DMS153 treated with DMSO at 0.1 percent for 48 hours (cell line): ENCODE results near the gene TDRD7.
"Not testable (repeated sequence)": the region's sequence is repeated elsewhere in the genome, so short reads cannot be mapped to it uniquely, and the experiment has no call there.

Source experiments
- DNase-seq: peaks from one replicate; lab custom pipeline; 2025; ENCODE audit not compliant: unreplicated experiment; lab: John Stamatoyannopoulos, UW

Gene TDRD7

DNA sequence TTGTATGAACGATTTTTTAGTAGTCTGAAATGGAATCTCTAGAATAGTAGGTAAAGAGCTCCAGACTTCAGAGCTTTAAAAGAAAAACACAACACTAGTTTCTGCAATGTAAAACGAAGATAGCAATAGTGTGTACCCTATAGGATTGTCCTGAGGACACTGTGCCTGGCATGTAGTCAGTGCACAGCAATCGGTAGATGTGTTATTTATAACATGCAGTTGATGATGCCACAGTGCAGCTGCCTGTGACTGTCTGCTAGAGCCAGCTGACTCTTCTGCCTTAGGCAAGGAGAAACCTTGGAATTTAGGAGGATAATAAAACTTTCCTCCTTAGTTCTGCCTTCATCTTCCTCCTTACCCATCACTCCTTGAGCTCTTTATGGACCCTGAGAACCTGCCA is 61.8 kb downstream of the TDRD7 start:
- no peak for DNase-seq

DNA sequence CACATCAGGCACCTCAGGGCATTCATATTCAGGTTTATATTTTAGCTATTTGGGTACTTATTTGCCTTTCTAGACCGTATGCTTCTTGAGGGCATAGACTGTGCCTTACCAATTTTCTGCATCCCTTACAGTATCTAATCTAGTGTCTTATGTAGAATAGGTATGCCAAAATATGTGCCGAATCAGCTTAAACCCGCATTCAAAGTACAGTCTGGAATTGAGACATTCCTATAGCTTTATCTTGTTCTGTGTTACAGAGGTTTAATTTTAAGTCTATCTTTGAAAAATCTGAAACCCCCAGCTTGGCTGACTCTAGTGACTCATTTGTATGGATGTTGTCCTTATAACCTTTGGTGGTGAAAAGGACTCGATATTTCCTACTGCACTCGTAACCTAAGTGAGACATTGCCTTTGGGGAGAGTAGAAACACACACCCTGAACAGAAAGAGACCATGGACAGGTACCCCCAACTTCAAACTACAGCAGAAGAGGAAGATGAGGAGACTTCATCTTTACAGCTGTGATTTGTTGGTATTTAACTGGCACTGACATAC is 62.6 kb downstream of the TDRD7 start:
- no peak for DNase-seq

DNA sequence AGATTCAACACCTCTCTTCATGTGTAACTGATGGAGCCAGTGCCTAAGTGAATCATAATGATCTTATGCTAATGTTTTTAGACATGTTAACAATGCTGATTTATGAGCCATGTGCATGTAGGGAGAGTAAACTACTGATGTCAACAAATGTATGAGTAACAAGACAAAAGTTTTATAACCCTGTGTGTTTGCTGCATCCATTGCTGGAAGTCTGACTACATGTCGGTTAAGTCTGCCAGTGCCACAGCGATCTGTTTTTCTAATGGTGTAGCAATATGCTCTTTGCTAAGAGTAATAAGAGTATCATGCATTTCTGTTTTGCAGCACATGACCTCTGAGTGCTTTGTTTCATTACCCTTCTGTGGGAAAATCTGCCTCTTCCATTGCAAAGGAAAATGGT is 63.2 kb downstream of the TDRD7 start:
- no peak for DNase-seq

DNA sequence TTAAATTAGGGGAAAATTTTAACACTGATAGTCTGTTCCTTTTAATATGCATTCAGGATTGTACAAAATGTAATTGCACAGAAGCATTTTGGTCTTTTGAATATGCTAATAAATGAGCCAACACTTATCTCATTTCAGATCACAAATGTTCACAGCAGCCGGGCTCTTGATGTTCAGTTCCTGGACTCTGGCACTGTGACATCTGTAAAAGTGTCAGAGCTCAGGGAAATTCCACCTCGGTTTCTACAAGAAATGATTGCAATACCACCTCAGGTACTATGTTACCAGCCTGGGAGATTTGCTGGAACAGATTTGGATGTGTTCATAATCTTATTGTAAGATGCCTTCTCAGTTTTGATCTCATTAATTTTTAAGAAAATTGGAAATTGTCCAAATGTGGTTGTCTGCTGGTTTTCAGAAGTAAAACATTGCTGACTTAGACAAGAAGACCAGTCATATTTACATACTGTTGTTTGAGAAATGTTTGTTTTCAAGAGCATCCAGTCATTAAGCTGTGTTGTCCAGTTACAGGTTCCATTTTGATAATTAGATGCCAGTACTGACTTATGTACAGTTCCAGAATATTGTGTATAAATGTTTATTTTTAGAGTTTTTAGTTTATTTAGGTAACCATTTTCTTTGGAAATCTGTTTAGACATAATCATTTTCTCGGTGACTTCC is 66.5 kb downstream of the TDRD7 start:
- no peak for DNase-seq

DNA sequence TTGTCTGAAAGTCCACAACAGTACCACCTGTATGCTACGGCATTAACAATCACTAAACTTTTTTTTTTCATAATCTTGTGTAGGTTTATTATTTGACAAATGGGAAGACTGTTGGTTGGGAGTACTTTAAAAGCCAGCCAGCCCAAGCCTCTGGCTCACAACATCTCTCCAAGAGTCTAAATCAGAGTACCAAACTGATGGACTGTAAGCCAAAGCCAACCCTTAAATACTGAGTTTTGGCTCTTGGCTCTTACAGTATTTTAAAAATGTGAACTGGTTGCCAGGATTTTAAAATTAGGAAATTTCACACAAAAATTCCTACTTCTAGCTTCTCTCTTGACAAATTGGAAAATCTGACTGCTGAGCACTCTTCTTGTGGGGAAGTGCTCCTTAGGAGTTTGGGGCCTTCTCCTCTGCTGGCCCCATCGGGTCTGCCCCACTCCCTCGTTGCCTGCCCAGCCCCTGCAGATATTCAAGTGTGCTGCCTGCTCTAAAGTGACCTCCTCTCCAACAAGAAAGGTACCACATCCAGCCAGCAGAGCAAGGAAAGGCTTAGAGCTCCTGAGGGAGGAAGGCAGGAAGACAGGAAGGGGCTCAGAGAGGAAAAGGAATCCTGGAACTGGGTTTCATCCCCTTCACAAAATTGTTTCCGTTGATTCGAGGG is 67.7 kb downstream of the TDRD7 start:
- DNase-seq = no peak

DNA sequence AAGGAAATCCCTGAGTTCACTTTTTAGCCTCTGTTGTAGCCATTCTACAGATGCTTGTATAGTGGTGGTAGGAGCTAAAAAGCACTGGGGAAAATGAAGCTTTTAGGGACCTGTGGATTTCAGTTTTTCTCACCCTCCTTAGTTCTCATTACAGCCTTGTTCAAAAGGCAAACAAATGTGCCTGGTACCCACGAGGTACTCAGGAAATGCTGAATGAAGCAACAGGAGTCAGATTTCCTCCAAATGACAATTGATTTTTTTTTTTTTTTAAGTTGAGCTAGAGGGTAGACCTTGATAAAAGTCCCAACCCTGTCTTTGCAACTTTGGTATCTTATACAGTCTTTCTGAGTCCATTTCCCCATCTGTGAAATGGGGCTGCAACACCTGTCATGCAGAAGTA is 68.3 kb downstream of the TDRD7 start:
- DNase-seq = no peak

DNA sequence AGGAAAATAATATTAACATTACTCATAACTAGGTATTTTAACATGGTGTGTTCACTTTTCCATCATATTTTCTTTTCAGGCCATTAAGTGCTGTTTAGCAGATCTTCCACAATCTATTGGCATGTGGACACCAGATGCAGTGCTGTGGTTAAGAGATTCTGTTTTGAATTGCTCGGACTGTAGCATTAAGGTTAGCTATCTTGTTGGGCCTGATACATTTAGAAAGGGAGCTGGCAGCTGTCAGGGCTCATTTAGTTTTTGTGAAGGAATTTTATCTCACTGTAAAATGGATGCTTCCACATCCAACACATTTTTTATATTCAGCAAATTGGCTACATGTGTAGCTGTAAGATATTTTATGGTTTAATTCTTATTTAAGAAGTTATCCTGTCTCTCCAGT is 68.9 kb downstream of the TDRD7 start:
- DNase-seq = no peak

DNA sequence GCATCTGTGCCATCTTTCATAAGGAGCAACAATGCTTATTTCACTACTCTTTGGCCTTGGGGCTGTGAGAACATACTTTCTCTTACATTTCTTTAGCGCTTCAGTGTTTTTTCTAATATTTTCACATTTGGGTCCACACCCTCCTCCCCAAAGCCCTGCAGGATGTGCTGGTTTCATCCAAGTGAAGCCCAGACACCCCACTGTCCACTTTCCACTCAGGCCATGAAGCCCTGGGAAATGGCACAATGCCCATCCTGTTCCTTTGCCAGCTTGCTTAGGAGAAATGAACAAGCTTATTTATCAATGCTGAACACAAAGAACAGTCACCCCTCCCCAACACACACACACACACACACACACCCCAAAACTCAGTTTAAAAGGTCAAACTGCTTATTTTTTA is 72.2 kb downstream of the TDRD7 start:
- DNase-seq = no peak

DNA sequence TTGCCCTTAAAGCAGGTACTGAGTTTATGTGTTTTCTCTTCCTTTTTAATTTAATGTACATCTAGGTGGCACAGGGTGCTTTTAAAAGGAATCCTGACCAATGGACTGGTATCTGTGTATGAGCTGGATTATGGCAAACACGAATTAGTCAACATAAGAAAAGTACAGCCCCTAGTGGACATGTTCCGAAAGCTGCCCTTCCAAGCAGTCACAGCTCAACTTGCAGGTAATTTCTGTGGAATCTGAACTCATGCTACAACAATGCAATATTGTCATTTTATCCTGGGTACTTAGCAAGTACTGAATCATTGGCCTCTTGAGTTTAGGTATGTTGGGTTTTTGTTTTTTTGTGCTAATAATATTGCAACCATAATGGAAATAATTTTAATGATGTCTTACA is 75.2 kb downstream of the TDRD7 start:
- DNase-seq = no peak

DNA sequence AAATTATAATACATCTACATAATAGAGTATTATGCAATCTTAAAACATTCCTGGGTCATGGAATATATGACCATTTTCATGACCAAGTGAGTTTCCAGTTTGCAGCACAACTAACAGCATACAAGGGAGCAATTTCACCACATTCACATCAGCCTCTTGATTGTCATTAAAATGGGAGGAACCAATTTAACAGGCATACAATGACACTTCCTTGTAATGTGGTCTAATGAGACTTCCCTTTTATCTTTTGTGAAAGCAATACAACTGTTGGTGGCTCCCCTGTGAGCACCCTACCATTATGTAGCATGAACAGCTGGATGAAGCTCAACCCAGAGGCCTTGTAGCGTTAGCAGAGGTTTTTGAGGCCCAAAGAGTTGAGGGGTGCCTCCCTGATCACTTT is 76.0 kb downstream of the TDRD7 start:
- no peak for DNase-seq

DNA sequence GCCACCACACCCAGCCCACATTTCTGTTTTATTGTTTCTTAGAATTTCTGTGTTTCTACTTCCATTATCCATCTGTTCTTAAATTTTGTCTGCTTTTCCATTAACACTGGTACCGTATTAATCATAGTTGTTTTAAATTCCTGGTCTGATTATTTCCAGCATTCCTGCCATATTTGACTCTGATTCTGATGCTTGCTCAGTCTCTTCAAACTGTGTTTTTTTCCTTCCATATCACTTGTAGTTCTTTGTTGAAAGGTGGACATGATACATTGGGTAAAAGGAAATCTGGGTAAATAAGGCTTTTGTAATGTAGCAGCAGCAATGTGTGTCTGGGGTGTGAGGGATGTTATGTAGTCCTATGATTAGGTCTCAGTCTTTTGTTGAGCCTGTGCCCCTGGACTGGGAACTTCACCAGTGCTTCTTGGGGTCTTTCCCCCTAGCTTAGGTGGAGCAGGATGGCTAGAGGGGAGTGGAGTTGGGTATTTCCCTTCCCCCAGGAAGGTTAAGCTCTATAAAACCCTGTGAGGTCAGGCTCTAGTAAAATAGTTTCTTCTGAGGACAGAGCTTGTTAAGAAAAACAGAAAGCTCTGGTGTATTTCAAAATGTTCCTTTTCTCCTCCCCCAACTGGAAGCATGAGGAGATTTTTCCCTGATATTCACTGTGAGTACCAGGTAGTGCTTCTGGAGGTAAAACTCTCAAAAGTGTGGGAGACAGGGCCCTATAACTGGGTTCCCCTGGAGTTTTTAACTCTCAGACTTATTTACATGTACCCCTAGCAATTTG is 79.5 kb downstream of the TDRD7 start:
- DNase-seq = no peak

DNA sequence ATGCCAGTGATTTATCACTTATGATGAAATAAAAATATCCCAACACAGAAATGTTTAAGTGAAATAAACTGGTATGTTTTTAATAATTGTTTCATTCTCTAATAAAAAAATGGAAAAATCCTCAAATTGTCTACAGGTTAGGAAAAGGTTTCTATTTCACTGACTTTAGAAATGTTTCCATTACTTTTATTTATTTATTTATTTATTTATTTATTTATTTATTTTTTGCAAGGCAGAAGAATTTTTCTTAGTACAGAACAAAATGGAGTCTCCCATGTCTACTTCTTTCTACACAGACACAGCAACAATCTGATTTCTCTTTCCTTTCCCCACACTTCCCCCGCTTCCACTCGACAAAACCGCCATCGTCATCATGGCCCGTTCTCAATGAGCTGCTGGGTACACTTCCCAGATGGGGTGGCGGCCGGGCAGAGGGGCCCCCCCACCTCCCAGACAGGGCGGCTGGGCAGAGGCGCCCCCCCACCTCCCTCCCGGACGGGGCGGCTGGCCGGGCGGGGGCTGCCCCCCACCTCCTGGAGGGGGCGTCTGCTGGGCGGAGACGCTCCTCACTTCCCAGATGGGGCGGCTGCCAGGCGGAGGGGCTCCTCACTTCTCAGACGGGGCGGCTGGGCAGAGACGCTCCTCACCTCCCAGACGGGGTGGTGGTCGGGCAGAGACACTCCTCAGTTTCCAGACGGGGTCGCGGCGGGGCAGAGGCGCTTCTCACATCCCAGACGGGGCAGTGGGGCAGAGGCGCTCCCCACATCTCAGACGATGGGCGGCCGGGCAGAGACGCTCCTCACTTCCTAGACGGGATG is 85.9 kb downstream of the TDRD7 start:
- DNase-seq = not testable (repeated sequence)

DNA sequence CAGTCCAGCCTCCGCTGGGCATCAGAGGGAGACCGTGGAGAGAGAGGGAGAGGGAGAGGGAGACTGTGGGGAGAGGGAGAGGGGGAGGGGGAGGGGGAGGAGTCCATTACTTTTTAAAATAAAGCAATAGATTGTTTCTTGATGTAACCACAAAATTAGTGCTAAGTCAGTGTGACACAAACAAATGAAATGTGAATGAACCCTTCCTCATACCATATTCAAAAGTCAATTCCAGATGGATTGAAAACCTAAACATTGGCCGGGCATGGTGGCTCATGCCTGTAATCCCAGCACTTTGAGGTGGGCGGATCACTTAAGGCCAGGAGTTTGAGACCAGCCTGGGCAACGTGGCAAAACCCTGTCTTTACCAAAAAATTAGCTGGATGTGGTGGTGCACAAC is 87.0 kb downstream of the TDRD7 start:
- DNase-seq = not testable (repeated sequence)

DNA sequence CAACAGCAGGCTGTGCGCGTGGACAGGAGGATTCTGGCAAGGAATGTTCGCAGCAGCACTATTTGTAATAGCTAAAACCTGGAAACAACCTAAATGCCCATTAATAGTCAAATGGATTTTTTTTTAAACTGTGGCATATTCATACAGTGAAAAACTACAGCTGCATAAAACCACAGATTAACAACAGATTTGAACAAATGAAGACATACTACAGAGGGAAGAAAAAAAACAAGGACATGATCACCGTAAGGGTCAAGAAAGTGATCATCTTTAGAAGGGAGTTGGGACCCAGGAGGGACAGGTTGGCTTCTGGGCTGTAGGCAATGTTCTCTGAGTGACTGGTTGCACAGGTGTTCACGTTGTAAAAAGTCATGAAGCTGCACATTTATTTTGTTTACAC is 88.4 kb downstream of the TDRD7 start:
- no peak for DNase-seq

DNA sequence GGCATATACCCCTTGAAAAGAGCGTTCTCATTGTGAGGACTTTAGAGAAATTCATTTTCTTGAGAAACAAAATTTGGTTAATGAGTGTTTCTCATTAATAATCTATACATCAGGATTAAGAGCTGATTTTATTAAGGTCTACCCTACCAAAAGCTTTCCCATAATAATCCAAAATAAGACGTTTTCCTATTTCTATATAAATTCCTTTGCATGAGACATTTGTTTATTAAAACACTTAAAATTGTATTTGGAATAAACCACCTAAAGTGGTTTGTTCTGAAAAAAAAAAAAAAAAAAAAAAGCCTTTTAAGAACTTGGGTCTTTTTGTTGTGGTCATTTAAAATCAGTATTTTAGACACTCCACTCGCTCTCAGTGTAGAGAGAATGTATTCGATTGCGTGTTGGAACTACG is 88.9 kb downstream of the TDRD7 start:
- DNase-seq = no peak

DNA sequence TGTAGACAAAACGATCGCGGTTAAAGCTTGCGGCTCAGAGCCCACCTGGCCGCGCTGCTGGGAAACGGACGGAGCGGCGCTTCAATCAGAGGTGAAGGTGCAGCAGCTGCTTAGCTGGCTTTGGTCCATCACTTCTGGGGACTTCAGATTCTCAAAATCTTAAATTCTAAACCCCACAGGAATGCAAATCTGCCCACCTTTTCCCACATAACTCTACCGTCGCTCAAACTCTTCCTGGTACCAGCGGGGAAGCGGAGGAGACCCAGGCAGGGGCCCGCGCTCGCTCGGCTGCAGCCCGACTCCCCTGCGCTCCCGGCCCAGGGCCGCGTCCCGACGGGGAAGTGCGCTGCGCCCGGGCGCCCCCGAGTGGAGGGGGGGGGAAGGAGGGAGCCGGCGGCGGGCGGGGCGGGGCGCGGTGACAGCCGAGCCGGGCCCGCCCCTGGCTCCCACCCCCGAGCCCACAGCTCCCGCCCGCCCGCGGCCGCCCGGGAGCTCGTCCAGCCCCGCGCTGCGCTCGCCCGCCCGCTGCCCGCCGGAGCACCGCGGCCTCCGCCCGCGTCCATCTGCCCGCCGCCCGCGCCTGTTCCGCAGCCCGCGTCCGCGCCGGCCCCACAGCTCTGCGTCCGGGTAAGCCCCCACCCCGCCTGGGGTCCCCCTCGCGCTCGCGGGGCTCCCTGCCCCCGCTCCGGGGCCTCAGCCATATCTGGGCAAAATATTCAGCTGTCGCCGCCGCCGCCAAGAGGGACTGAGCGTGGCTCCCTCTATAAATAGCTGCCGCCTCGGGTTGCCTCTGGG is 89.5 kb downstream of the TDRD7 start, which contains the start of gene TMOD1:
Gene TMOD1 (plus strand): TSS at position 490 of the 795 bp plus-strand sequence. CDS start 22,523 bp downstream, outside the sequence.
- peak; percentile 27 for DNase-seq

DNA sequence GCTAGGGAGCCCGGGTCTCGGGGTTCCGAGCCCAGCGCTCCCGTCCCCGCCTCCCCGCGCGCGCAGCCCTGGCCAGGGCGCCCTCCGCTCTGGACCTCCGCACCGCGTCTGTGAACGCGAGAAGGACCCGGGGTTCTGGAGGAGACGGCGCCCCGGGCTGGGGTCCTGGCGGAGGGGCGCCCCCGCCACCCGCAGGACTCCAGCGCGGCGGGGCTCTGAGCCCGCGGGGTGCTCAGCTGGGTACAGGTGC is 90.0 kb downstream of the TDRD7 start:
- no peak for DNase-seq

DNA sequence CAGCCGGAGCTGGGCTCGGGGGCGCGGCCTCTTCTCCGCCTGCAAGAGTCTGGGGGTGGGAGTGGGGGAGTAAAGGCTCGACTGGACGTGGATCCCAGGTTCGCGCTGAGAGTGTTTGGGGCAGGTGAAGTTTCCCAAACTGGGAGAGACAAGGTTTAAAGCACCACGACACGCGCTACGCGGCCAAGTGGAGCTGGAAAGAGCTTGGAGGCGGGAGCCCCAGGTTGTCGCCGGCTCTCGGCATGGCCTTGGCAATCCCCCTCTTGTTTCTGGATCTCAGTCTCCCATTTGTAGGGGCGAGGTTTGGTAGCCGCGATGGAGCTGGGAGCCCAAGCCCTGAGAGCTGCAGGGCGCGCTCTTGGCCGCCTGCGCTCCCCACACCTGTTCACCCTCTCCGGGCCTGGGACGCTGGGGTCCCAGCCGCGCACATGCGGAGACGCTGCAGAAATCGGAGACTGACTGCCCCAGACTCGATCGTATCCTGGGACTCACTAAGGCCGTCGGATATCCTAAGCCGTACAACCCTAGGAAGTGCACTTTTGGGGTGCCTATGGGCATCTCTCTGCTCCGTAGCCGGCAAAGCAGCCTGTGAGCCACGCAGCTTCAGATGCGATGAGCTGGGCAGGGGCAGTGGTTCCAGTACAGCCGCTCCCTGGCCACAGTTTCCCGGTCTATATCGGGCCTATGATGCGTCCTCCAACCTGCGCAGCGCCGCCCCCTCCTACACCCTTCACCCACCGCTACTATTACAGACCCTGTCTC is 90.5 kb downstream of the TDRD7 start:
- no peak for DNase-seq

DNA sequence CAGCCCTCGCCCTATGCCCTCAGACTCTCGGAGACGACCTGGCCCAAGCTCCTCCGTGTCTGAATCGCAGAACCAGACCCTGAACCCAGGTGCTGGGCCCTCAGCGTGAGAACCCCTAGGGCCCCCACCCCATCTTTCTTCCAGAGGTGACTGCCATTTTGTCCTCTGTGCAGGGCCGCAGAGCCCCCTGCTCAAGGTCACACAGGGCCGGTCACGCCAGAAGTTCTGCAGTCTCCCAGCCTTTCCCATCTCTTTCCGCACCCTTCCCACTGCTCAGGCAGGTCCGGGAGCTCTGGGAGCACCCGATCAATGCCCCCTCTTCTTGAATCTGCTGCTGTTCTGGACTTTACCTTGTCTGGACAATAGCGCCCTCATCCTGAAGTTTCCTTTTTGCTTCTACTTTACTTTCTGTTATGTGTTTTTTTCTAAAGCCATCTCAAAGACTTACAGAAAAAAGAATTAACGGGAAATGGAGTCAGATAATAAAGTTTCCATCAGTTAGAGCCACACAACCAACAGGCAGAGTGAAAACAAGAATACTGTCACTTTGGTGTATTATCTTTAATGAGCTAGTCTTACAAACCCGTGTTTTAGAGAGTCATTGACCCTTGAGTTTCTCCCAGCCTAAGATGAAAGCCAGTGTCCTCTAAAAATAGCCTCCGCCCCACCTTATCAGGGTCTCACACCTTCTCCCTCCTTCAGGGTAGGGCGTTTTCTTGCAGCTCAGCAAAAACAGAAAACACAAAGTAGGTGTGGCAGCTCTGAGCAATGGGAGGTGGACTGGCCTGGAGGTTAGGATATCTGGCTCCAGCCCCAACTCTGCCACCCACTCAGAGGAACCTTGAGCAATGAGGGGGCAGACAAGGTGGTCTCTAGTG is 91.3 kb downstream of the TDRD7 start:
- no peak for DNase-seq
